HepG2 (cell line): ENCODE measurements around the gene TASOR2. TPM values are rescaled to one million over a fixed set of nuclear protein-coding genes. Genes with fewer than 3 reads are reported as not detected.
A peak's percentile ranks its signal among the peaks of the same experiment; 100 is the strongest.

Experiments used
- ATF1 ChIP-seq: IDR thresholded peaks from 2 replicates; pipeline ENCODE4 v1.6.1; 2016; ENCODE audit warnings: mild to moderate bottlenecking, control low read depth
- E2F1 ChIP-seq: sonication (generic); formaldehyde crosslinking; IDR thresholded peaks from 2 replicates; pipeline ENCODE4 v1.5.0; 2020; ENCODE audit warnings: missing genetic modification reagents
- FLYWCH1 ChIP-seq: sonication (generic); formaldehyde crosslinking; IDR thresholded peaks from 2 replicates; pipeline ENCODE4 v1.8.1; 2023; ENCODE audit warnings: mild to moderate bottlenecking, missing genetic modification reagents
- FOXP4 ChIP-seq: sonication (generic); formaldehyde crosslinking; IDR thresholded peaks from 2 replicates; pipeline ENCODE4 v1.4.0; 2020; ENCODE audit warnings: missing genetic modification reagents
- HCFC1 ChIP-seq: fragments of 150-350 bp; IDR thresholded peaks from 2 replicates; pipeline ENCODE4 v1.6.1; 2014; ENCODE audit warnings: low read depth, low read length
- HNRNPL ChIP-seq: fragments of 200-400 bp; formaldehyde crosslinking; IDR thresholded peaks from 2 replicates; pipeline ENCODE4 v1.6.1; 2017; ENCODE audit warnings: mild to moderate bottlenecking, low read depth, low read length
- JUN ChIP-seq: sonication (generic); formaldehyde crosslinking; IDR thresholded peaks from 2 replicates; pipeline ENCODE4 v1.4.0; 2020; ENCODE audit warnings: mild to moderate bottlenecking, missing genetic modification reagents
- MAX ChIP-seq: IDR thresholded peaks from 2 replicates; pipeline ENCODE4 v1.6.1; 2012; ENCODE audit warnings: inconsistent platforms
- MIXL1 ChIP-seq: IDR thresholded peaks from 2 replicates; pipeline ENCODE4 v1.6.1; 2016
- PAWR ChIP-seq: sonication (generic); formaldehyde crosslinking; IDR thresholded peaks from 2 replicates; pipeline ENCODE4 v1.4.0; 2020; ENCODE audit warnings: missing genetic modification reagents, mild to moderate bottlenecking, borderline replicate concordance
- PBX3 ChIP-seq: sonication (generic); formaldehyde crosslinking; IDR thresholded peaks from 2 replicates; pipeline ENCODE4 v1.8.1; 2023; ENCODE audit warnings: missing genetic modification reagents, inconsistent platforms, borderline replicate concordance
- PITX1 ChIP-seq: sonication (generic); formaldehyde crosslinking; IDR thresholded peaks from 2 replicates; pipeline ENCODE4 v1.5.1; 2020; ENCODE audit warnings: mild to moderate bottlenecking, missing genetic modification reagents
- TBX2 ChIP-seq: sonication (generic); formaldehyde crosslinking; IDR thresholded peaks from 2 replicates; pipeline ENCODE4 v1.5.0; 2020; ENCODE audit warnings: missing genetic modification reagents, mild to moderate bottlenecking, borderline replicate concordance
- TCF7 ChIP-seq: sonication (generic); IDR thresholded peaks from 2 replicates; pipeline ENCODE4 v1.6.1; 2016; ENCODE audit warnings: antibody characterized with exemption, low read depth
- U2AF2 ChIP-seq: fragments of 200-400 bp; formaldehyde crosslinking; IDR thresholded peaks from 2 replicates; pipeline ENCODE4 v1.6.1; 2017; ENCODE audit warnings: low read depth, mild to moderate bottlenecking, low read length
- ZFP41 ChIP-seq: sonication (generic); formaldehyde crosslinking; IDR thresholded peaks from 2 replicates; pipeline ENCODE4 v1.4.0; 2020; ENCODE audit warnings: mild to moderate bottlenecking, missing genetic modification reagents, borderline replicate concordance
- ZKSCAN8 ChIP-seq: IDR thresholded peaks from 2 replicates; pipeline ENCODE4 v1.6.1; 2016; ENCODE audit warnings: borderline replicate concordance, missing genetic modification reagents, missing compliant biosample characterization
- ZNF20 ChIP-seq: sonication (generic); formaldehyde crosslinking; IDR thresholded peaks from 2 replicates; pipeline ENCODE4 v1.4.0; 2020; ENCODE audit warnings: mild to moderate bottlenecking, moderate library complexity, missing genetic modification reagents
- ZNF383 ChIP-seq: sonication (generic); formaldehyde crosslinking; IDR thresholded peaks from 2 replicates; pipeline ENCODE4 v1.4.0; 2020; ENCODE audit warnings: missing genetic modification reagents, mild to moderate bottlenecking, borderline replicate concordance
- ZNF451 ChIP-seq: sonication (generic); formaldehyde crosslinking; IDR thresholded peaks from 2 replicates; pipeline ENCODE4 v1.5.0; 2020; ENCODE audit warnings: mild to moderate bottlenecking, missing genetic modification reagents
- ZNF552 ChIP-seq: sonication (generic); formaldehyde crosslinking; IDR thresholded peaks from 2 replicates; pipeline ENCODE4 v1.9.0; 2022; ENCODE audit warnings: missing genetic modification reagents, mild to moderate bottlenecking, borderline replicate concordance
- ZNF639 ChIP-seq: conservative IDR thresholded peaks from 2 replicates; pipeline ENCODE4 v1.6.1; 2018; ENCODE audit warnings: missing genetic modification reagents
- ZNF724P ChIP-seq: sonication (generic); formaldehyde crosslinking; IDR thresholded peaks from 2 replicates; pipeline ENCODE4 v1.8.0; 2022; ENCODE audit warnings: missing genetic modification reagents, borderline replicate concordance
- ZNF839 ChIP-seq: sonication (generic); formaldehyde crosslinking; IDR thresholded peaks from 2 replicates; pipeline ENCODE4 v1.4.0; 2020; ENCODE audit warnings: missing genetic modification reagents, mild to moderate bottlenecking, borderline replicate concordance
- polyA plus RNA-seq, 8 experiments: library from polyadenylated mRNA; depleted of rRNA in 3 of 8; stranded (reverse) in 7 of 8; unstranded in 1 of 8; fragments of >200 nt; fragmentation: Illumina TruSeq in 4 of 8; extraction: Trizol in 4 of 8; gene quantifications; 2 replicates each; pipeline versions ENCODE4 v1.2.1 to v1.2.3, GENCODE V29; 2011 to 2016; ENCODE audit warnings: low read depth in 4 of 8, missing spikeins in 1 of 8, mixed read lengths in 1 of 8; ENCODE audit not compliant: insufficient read depth in 1 of 8
- total RNA-seq, 5 experiments: library from RNA; depleted of rRNA; stranded (reverse); fragments of >200 nt; fragmentation: Illumina TruSeq; extraction: Trizol; gene quantifications; 2 replicates each; pipeline ENCODE4 v1.2.3, GENCODE V29; 2016; ENCODE audit warnings: low read depth in 1 of 5

Gene TASOR2
- total and polyA plus RNA-seq, 2 of the 13 experiments (the other 11 are each of a cell fraction or from before 2014, with no cell fraction given): 24.2 to 55.3 TPM

GRCh38 chr10:5666841-5667630 is 17.6 kb upstream of the TASOR2 start (continued):
- TF ChIP-seq U2AF2 (no peak), MIXL1 (no peak), ZNF383 (no peak), E2F1 (CRISPR knock-in tag) (no peak), ZKSCAN8 (CRISPR knock-in tag) (no peak), TCF7 (no peak), MAX (peak; percentile 73; the same call in 1 of the 2 replicates), PBX3 (no peak), TBX2 (no peak), ZNF552 (CRISPR knock-in tag) (no peak), FOXP4 (no peak), ZNF639 (CRISPR knock-in tag) (no peak), JUN (0 out of 2 replicates have a peak, but pooled peaks have one; percentile 33), ZFP41 (CRISPR knock-in tag) (peak; percentile 78; the same call in 1 of the 2 replicates), PAWR (CRISPR knock-in tag) (no peak), HCFC1 (no peak), ZNF839 (CRISPR knock-in tag) (no peak), ZNF724P (CRISPR knock-in tag) (peak; percentile 84), HNRNPL (no peak), FLYWCH1 (CRISPR knock-in tag) (no peak), ZNF20 (CRISPR knock-in tag) (no peak), PITX1 (CRISPR knock-in tag) (peak; percentile 63; the same call in 1 of the 2 replicates), ZNF451 (CRISPR knock-in tag) (no peak), ATF1 (CRISPR knock-in tag) (no peak)
